GM11168 (cell line): Measurements from ENCODE around the gene SLC7A4.

Source experiments
- in situ Hi-C: fragments of 300-500 bp; cut with MboI; formaldehyde crosslinking; loops from one replicate; pipeline ENCODE4 v1.12.0; 2022; ENCODE audit warnings: low sequenced_read_pairs; ENCODE audit not compliant: unreplicated experiment

Gene SLC7A4

DNA sequence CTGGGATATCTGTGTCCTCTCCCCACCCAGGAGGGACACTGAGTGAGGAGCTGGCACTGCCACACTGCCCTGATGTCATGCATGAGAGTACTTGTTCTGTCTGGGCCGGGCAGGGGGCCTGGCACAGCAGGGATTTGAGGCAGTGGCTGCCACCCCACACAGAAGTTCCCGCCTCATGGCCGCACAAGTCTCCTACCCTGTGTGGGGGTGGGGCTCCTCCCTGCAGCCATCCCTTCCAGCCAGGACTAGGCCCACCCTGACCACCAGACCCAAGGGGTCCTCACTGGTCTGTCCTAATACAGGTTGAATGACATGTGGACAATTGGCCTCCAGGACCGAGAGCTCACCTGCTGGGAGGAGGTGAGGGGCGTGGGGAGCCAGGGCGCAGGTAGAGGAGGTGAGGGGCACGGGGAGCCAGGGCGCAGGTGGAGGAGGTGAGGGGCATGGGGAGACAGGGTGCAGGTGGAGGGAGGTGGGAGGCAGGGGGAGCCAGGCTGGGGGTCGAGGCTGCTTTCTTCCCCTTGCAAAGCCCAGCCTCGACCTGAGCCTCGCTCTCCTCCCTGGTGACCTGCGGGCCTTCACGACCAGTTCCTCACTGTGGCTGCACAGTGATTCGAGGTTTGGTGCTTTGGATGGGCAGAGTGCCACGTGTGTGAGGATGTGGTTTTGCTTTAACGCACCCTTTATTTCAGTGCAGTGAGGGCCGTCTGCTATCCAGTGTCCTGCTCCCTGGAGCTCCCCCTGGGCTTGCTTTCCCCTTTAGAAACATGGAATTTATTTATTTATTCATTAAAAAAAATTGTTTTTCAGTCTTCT, 42.8 kb downstream of the SLC7A4 start:
- in situ Hi-C loops = no loop called here

DNA sequence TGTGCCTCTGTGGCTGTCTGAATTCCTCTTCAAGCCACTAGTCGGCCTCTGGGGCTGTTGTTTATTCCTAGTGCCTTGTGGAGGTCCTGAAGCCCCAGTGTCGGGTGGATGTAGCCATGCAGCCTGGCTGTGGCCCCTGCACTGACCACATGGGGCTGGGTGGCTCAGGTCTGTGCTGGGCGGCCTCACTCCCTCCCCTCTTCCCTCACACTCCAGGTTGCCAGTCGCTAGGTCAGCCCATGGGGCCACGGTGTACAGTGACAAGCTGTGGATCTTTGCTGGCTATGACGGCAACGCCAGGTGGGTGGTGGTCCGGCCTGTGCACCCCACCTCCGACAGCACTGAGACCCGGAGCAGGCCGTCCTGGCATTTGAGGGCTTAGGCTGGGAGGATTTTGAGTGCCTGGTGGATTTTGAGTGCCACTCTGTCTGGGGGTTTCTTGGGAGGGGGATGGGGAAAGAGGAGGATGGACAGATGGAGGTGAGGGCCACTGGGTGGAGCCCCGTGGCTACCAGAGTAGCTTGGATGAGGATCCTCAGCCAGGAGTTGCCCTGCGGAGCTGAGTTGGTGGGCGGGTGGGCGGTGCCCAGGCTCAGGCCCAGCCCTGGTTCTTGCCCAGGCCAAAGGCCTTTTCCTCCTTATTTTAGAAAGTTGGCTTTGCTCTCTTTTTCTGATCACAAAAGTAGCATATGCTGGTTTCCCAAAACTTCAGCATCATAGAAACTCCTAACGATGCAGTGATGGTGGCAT, 43.6 kb downstream of the SLC7A4 start:
- in situ Hi-C loops = no loop called here

DNA sequence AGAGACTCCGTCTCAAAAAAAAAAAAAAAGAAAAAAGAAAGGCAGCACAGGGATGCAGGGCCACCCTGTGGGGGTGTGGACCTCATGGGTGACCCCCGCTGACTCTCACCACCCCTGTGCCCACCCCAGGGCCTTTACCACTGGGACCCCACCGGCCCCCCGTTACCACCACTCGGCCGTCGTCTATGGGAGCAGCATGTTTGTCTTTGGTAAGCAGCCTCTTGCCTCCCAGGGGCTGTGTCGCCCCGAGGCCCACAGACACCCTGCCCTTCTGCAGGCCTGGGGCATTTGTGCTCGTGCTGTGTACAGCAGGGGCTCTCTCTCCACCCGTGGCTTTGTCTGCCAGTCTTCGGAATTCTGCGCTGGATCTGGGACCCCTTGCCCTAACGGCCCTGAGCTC, 45.0 kb downstream of the SLC7A4 start:
- in situ Hi-C loops = no loop called here

DNA sequence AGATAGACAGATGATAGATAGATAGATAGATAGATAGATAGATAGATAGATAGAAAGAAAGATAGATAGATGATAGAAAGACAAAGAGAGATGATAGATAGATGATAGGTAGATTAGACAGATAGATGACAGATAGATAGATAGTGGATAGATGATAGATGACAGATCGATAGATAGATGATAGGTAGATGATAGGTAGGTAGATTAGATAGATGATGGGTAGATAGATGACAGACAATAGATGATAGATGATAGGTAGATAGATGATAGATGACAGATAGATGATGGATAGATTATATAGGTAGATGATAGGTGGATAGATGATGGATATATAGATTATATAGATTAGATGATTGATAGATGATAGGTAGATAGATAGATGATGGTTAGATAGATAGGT, 46.0 kb downstream of the SLC7A4 start:
- in situ Hi-C loops = no loop called here

DNA sequence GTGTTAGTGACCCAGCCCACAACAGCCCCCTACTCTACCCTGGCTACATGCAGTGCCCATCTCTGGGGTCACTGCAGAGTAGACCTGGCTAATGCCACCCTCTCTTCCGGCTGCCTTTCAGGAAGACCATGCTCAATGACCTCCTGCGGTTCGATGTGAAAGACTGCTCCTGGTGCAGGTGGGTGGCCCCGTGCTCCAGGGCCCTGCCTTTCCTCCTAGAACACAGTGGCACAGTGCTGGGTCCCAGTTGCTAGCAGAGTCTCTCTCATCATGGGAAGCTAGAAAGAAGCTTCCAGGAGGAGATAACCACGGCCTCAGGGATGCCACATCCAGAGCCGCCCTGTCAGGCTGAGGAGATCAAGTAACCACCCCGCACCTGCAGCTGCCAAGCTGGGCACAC, 46.6 kb downstream of the SLC7A4 start:
- in situ Hi-C loops = no loop called here

DNA sequence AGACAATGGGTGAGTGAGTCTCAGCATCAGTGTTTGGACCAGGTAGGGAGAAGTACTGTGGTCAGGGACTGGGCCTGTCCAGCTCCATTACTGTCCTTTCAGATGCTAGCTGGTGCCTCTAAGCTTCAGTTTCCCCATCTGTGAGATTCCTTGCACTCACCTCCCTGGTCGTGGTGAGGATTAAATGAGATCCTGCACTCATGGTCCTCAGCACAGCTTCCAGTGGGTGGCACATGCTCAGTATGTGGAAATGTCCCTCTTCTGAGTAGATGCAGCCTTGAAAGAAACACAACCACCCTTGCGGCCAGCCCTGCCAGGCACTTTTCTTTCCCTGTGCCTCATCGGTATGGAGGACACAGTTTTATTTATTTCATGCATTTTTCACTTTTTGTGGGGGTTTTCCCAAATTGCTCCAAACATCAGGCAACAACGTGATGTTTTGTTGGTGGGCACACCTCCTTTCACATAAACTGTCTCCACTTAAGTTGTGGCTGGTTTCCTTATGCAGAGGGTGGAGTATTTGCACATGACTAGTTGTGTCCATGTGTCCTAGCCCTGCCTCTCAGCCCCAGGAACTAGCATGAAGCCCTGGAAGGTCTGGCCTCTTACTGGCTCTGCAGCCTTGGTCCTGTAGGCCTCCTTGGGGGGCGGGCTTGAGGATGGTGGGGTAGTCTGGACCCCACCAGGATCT, 49.1 kb downstream of the SLC7A4 start:
- in situ Hi-C loops = no loop called here

DNA sequence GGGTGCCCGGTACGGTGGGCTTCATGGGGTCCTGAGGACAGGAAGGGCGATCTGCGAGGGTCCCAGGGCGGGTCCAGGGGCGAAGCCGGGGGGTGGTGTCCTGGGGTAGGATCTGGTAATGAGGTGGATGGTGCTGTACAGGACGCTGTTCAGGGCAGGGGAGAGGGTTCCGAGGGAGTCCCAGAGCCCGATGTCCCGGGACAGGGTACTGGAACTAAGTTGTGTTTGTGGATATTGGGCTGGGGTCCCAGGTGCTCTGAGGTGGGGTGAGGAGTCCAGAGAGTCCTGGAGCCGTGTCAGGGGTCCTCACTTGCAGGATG, 49.8 kb downstream of the SLC7A4 start:
- in situ Hi-C loops = no loop called here

DNA sequence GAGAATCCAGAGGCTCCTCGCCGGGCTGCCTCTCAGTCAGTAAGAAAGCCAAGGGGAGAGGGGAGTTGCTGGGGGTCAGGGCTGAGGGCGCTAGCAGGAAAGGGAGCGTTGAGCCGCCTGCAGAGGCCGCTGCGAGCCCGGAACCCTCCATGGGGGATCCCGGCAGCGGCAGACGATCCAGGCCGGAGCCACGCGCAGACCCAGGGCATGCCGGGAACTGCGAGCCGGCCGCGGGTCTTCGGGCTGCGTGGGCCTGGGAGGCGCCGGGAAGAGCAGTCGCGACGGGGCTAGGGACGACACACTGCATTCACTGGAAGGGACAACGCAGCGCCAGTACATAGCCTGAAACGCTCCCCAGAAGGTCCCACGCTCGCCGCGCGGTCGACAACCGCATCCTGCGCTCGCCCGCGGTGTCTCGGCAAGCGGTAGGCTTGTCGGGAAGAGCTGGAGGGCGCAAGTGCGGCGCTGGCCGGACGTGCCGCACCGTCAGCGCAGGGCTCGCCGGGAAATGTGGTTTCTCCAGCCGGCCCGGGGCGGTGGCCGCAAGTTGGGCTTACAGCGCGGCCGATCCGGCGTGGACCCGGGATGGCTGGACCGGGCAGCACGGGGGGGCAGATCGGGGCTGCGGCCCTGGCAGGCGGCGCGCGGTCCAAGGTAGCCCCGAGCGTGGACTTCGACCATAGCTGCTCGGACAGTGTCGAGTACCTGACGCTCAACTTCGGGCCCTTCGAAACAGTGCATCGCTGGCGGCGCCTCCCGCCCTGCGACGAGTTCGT, 50.4 kb downstream of the SLC7A4 start, which contains the start of gene LZTR1:
Gene LZTR1 (plus strand): TSS at position 511 of the 776 bp plus-strand sequence. CDS start 75 bp downstream, at position 586.
- in situ Hi-C loops = no loop called here

DNA sequence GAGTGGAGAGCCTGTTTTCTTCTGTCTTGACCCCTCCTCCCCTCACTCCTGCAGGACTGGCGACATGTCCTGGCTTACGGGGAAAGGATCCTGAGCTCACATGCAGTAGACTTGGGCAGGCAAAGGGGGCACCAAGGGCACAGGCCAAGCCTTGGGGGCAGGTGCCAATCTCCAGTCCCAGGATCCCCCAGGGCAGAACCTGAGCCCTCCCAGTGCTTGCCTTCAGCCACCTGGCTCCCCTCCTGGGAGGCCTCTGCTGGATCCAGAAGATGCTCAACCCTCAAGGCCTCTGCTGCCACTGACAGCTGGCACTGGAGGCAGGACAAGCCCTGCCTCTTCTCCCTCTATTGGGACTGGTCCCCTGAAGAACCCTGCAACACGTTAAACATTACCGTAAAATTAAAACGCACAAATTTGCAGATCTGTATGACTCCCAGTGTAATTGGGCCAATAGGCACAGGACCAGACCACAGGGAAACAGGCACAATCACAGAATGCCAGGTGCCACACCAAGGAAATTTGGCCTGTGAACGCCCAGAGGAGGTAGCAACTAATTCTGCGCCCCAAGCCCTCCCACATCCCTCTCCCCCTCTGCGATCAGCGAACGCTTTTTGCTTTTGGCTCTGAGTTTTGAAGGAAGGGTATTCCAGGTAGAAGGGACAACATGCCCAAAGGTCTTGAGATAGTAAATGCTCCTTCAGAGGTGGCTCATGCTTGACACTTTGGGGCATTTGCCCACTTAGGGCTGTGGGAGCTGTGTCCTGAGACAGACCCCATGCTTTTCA, 51.2 kb downstream of the SLC7A4 start:
- in situ Hi-C loops = no loop called here

DNA sequence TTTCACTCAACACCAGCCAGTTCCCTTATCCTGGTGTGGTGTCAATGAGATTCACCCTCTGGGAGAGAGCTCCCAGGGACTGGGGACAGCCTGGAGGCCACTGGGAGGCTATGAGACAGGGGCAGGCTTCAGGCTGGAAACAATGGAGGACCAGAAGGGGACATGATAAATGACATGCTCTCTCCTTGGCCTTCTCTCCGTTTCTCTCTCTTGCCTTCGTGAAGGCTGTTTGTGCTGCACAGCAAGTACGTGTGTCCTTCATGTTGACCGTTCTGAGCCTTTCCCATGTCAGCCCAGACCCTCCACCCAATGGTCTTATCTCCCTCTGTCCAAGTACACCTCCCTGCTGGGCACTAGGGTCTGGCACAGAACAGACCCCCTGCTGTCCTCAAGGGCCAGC, 51.8 kb downstream of the SLC7A4 start:
- in situ Hi-C loops = no loop called here

DNA sequence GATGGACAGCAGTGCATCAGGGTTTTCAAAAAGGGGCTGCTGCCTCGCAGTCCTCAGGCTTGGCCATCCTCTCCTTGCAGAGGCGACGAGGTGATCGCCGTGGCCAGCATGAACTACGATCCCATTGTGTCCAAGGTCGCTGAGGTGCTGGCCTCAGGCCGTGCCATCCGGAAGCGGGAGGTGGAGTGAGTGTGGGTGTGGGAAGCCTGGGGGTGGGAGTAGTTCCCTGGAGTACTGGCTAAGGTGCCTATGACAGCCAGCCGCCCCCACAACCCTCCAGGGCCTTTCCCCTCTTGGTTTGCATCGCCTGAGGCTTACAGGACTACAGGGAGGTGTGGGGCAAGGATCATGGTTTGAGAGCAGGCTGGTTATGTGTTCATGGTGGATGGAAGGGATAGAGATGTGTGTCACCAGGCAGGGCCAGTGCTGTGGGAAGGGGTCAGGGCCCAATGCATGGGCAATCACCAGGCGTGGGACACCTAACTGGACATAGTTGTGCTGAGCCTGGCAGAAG, 52.4 kb downstream of the SLC7A4 start:
- in situ Hi-C loops = no loop called here

DNA sequence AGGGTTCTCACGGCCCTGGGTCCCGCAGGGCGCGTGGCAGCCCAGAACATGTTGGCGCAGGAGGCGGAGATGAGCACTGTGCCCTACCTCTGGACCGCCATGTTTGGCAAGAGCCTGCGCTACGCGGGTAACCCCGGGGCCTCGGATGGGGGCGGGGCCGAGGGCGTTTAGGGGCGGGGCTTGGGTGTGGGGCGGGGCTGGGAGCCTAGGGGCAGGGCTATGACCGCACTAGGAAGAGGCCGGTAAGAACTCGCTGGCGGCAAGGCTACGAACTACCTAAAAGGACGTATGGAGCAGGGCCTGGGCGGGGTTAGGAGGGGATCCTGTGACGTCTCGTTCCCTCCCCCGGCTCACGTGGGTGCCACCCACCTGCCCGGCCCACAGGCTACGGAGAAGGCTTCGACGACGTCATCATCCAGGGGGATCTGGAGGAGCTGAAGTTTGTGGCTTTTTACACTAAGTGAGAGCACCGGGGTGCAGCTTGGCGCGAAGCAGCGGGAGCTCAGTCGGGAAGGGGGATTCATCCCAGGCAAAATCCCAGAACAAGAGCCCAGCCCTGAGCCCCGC, 53.0 kb downstream of the SLC7A4 start:
- in situ Hi-C loops = no loop called here
